ENCODE results near the gene OR2S2. TPM values are rescaled to one million over a fixed set of nuclear protein-coding genes. Genes with fewer than 3 reads are reported as not detected.

The OR2S2 gene
- total RNA-seq, 1 donor from 2014 or later: not detected

DNA sequence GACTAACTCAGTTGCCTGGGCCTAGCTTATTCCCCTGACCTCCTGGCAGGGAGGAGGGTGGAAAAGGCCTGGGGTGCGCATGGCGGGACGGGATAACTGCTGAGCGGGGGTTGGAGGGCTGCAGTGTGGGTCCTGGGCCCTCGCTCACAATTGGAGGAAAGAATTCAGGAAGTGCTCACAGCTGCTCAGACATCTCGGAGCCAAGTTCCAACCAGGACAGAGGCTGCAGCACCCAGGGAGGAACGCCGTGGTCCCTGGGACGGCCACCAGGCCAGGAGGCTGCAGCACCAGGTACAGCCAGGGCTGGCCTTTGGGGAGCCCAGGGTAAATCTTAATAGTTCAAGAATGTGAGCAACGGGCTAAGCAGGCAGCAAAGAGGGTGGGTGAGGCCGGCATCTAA lies 48.7 kb downstream of the OR2S2 start, which contains the start of gene SPAAR:
Gene SPAAR (plus strand): TSS at position 217 of the 400 bp plus-strand sequence. CDS start 974 bp downstream, outside the sequence.
- peaks cover 34% of the 10 kb centered on the region for H3K27me3 Mint-ChIP-seq (ENCODE audit: unreplicated experiment)
- H3K4me1 Mint-ChIP-seq (ENCODE audit: unreplicated experiment): peaks cover 70% of the 10 kb centered on the region
- no peak for TF ChIP-seq CTCF (IDR thresholded peaks at IDR 0.05; ENCODE audit: unreplicated experiment)
- H3K9me3 Mint-ChIP-seq (ENCODE audit: unreplicated experiment): no peaks in the 10 kb centered on the region
- H3K27ac Mint-ChIP-seq (ENCODE audit: unreplicated experiment): peak within 1 kb of the TSS; percentile 99
- H3K36me3 Mint-ChIP-seq (ENCODE audit: low read depth, unreplicated experiment): peaks cover 10% of the 10 kb centered on the region
- peak within 1 kb of the TSS; percentile 91 for H3K4me3 Mint-ChIP-seq (ENCODE audit: unreplicated experiment)
- peak; percentile 51 for DNase-seq (ENCODE audit: low spot score)

- DNase-seq (ENCODE audit: low spot score): peak; percentile 15
- Mint-ChIP-seq H3K4me1 (ENCODE audit: unreplicated experiment) (peaks cover 77% of the 10 kb centered on the region), H3K27ac (ENCODE audit: unreplicated experiment) (peak overlapping the region; percentile 99), H3K36me3 (ENCODE audit: low read depth, unreplicated experiment) (peaks cover 10% of the 10 kb centered on the region), H3K4me3 (ENCODE audit: unreplicated experiment) (peak overlapping the region; percentile 91), H3K9me3 (ENCODE audit: unreplicated experiment) (no peaks in the 10 kb centered on the region), H3K27me3 (ENCODE audit: unreplicated experiment) (peaks cover 34% of the 10 kb centered on the region)
- TF ChIP-seq CTCF (IDR thresholded peaks at IDR 0.05; ENCODE audit: unreplicated experiment): no peak
Observed at GRCh38 chr9:35908504-35909125, 49.3 kb downstream of the OR2S2 start.

DNA sequence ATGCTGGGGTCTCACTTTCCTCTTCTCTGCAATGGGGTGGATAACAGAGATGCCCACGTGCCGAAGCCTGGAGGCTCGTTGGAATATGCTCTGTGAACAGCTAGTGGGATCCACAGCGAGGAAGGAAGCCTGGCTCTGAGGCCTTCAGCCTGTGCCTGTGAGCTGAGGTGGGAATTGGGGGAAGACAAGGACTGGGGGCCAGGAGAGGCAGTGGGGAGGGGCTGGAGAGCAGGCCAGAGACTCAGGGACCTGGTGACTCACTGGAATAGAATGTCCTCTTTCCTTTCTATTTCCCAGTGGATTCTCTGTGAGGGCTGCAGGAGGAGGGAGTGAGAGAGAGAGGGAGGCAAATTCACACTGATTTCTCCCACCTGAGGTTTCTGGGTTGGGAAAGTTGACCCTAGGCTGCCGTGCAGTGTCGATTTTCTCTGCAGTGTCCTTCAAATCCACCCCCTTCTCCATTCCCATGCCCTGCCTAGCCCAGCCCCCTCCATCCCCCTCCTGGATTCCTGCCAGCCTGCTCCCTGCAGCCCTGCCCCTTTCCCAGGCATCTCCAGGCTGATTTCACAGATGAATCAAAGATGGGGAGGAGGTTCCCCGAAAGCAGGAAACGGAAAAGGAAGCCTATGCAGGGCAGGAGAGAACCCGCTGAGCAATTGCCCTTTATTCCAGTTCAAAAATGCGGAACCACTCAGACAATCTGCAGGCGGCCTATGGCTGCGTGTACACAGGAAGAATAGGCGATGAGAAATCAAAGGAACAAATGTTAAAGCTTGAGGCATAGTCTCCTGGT lies 50.0 kb downstream of the OR2S2 start:
- H3K36me3 Mint-ChIP-seq (ENCODE audit: low read depth, unreplicated experiment): peaks cover 10% of the 10 kb centered on the region
- H3K4me3 Mint-ChIP-seq (ENCODE audit: unreplicated experiment): peak overlapping the region; percentile 91
- H3K9me3 Mint-ChIP-seq (ENCODE audit: unreplicated experiment): no peaks in the 10 kb centered on the region
- DNase-seq (ENCODE audit: low spot score): peak; percentile 77
- TF ChIP-seq CTCF (IDR thresholded peaks at IDR 0.05; ENCODE audit: unreplicated experiment): no peak
- peak overlapping the region; percentile 99 for H3K27ac Mint-ChIP-seq (ENCODE audit: unreplicated experiment)
- H3K4me1 Mint-ChIP-seq (ENCODE audit: unreplicated experiment): peaks cover 81% of the 10 kb centered on the region
- H3K27me3 Mint-ChIP-seq (ENCODE audit: unreplicated experiment): peaks cover 34% of the 10 kb centered on the region

Other genes starting within 250 kb of the OR2S2 start
- gene TLN1, start 226.0 kb downstream of the OR2S2 start, total RNA-seq (ENCODE audit: unreplicated experiment): 370 TPM
- 29.2 TPM for gene CREB3, start 225.5 kb downstream of the OR2S2 start, total RNA-seq (ENCODE audit: unreplicated experiment)
- 200 TPM for gene GBA2, start 208.9 kb downstream of the OR2S2 start, total RNA-seq (ENCODE audit: unreplicated experiment)
- gene RGP1, start 208.9 kb downstream of the OR2S2 start, total RNA-seq (ENCODE audit: unreplicated experiment): 51.4 TPM
- 2.8 TPM for gene MSMP, start 203.9 kb downstream of the OR2S2 start, total RNA-seq (ENCODE audit: unreplicated experiment)
- gene NPR2, start 166.6 kb downstream of the OR2S2 start, total RNA-seq (ENCODE audit: unreplicated experiment): 30.8 TPM
- gene SPAG8, start 145.9 kb downstream of the OR2S2 start, total RNA-seq (ENCODE audit: unreplicated experiment): 0.59 TPM
- gene HINT2, start 143.1 kb downstream of the OR2S2 start, total RNA-seq (ENCODE audit: unreplicated experiment): 43.3 TPM
- gene FAM221B, start 129.4 kb downstream of the OR2S2 start, total RNA-seq (ENCODE audit: unreplicated experiment): not detected
- 9.0 TPM for gene TMEM8B, start 128.9 kb downstream of the OR2S2 start, total RNA-seq (ENCODE audit: unreplicated experiment)
- gene OR13J1, start 87.8 kb downstream of the OR2S2 start, total RNA-seq (ENCODE audit: unreplicated experiment): not detected
- 0.87 TPM for gene HRCT1, start 52.0 kb downstream of the OR2S2 start, total RNA-seq (ENCODE audit: unreplicated experiment)
- 32.0 TPM for gene SPAAR, start 48.7 kb downstream of the OR2S2 start, total RNA-seq (ENCODE audit: unreplicated experiment)
- gene RECK, start 78.8 kb upstream of the OR2S2 start, total RNA-seq (ENCODE audit: unreplicated experiment): 48.2 TPM
- 6.3 TPM for gene GLIPR2, start 178.6 kb upstream of the OR2S2 start, total RNA-seq (ENCODE audit: unreplicated experiment)
- not detected for gene CCIN, start 211.2 kb upstream of the OR2S2 start, total RNA-seq (ENCODE audit: unreplicated experiment)
- 330 TPM for gene CLTA, start 232.8 kb upstream of the OR2S2 start, total RNA-seq (ENCODE audit: unreplicated experiment)

All from endothelial cell (in vitro differentiated cells).